ENCODE measurements around the gene OR56B1. TPM values are rescaled to one million over a fixed set of nuclear protein-coding genes. Genes with fewer than 3 reads are reported as not detected.

Gene OR56B1
- polyA plus RNA-seq, 3 donors, result 0.04 TPM; not detected in 2

DNA sequence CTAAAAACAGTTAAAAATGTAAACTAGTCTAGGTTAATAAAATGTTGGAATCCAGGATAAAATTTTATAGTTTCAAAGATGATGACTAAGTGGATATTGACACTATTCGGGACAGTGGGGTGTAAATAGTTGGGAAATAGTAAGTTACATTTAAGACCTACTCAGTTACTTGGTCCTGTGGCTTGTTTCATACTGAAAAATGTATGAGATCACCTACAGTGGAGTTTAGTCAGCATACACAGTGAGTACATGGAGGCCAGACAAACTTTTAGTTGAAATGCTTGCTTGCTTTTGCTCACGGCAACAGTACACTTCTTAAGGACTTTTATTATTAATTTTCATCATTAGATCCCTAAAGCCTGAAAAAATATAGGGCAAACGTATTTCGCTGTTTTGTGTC lies 30.6 kb upstream of the OR56B1 start:
- TF ChIP-seq, protein P1, sequence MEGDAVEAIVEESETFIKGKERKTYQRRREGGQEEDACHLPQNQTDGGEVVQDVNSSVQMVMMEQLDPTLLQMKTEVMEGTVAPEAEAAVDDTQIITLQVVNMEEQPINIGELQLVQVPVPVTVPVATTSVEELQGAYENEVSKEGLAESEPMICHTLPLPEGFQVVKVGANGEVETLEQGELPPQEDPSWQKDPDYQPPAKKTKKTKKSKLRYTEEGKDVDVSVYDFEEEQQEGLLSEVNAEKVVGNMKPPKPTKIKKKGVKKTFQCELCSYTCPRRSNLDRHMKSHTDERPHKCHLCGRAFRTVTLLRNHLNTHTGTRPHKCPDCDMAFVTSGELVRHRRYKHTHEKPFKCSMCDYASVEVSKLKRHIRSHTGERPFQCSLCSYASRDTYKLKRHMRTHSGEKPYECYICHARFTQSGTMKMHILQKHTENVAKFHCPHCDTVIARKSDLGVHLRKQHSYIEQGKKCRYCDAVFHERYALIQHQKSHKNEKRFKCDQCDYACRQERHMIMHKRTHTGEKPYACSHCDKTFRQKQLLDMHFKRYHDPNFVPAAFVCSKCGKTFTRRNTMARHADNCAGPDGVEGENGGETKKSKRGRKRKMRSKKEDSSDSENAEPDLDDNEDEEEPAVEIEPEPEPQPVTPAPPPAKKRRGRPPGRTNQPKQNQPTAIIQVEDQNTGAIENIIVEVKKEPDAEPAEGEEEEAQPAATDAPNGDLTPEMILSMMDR (IDR thresholded peaks at IDR 0.05), result no peak
- no peaks in the 10 kb centered on the region for H3K9me3 ChIP-seq (replicated peaks in 1 of 2; ENCODE audit: control insufficient read depth in 1 of 2, insufficient read depth in 1 of 2, low read length in 2 of 2)
- no peak overlapping the region for H3K4me2 ChIP-seq (replicated peaks; ENCODE audit: extremely low read depth, low read length, poor library complexity, severe bottlenecking)
- 100% methylated on average over 1 of the region's 4 CpGs for WGBS (ENCODE audit: insufficient coverage)
- H3K27ac ChIP-seq (ENCODE audit: low read depth in 1 of 2, low read length in 2 of 2), result no peak overlapping the region
- H3K36me3 ChIP-seq (replicated peaks in 1 of 2; ENCODE audit: control insufficient read depth in 1 of 2, insufficient read depth in 2 of 2, low read length in 2 of 2), result peaks cover 73 to 82% of the 10 kb centered on the region in 2 donors
- DNase-seq, result no peak
- no peak overlapping the region for H3K4me3 ChIP-seq (replicated peaks in 1 of 3; ENCODE audit: low read depth in 2 of 3, low read length in 3 of 3)
- H4K20me1 ChIP-seq (ENCODE audit: insufficient read depth, low read length), result peaks cover 56% of the 10 kb centered on the region
- H3K4me1 Mint-ChIP-seq, result peaks cover 16% of the 10 kb centered on the region
- no peaks in the 10 kb centered on the region for H3K9me3 Mint-ChIP-seq
- H2AFZ ChIP-seq (ENCODE audit: insufficient read depth, low read depth, low read length, poor library complexity, severe bottlenecking), result no peak overlapping the region
- peaks cover 75 to 78% of the 10 kb centered on the region in 2 donors for H3K36me3 Mint-ChIP-seq
- H3K4me1 ChIP-seq (ENCODE audit: control insufficient read depth in 1 of 2, insufficient read depth in 2 of 2, low read length in 2 of 2), result peaks cover 2 to 10% of the 10 kb centered on the region in 2 donors
- peaks cover 31% of the 10 kb centered on the region for H3K79me2 ChIP-seq (ENCODE audit: insufficient read depth, low read length)
- no peak overlapping the region for H3K9ac ChIP-seq (ENCODE audit: insufficient read depth, low read length, poor library complexity, severe bottlenecking)
- no peak overlapping the region for H3K4me3 Mint-ChIP-seq
- intact Hi-C loops (cut with micrococcal nuclease), result no loop called here
- peak overlapping the region in 1 of 7 donors; percentile 47 for H3K27ac Mint-ChIP-seq
- H3K27me3 Mint-ChIP-seq (ENCODE audit: low read depth in 3 of 3), result peaks cover 0 to 2% (median 0%) of the 10 kb centered on the region in 3 donors
- H3K27me3 ChIP-seq (ENCODE audit: control insufficient read depth in 2 of 2, insufficient read depth in 2 of 2, low read length in 2 of 2), result no peaks in the 10 kb centered on the region

DNA sequence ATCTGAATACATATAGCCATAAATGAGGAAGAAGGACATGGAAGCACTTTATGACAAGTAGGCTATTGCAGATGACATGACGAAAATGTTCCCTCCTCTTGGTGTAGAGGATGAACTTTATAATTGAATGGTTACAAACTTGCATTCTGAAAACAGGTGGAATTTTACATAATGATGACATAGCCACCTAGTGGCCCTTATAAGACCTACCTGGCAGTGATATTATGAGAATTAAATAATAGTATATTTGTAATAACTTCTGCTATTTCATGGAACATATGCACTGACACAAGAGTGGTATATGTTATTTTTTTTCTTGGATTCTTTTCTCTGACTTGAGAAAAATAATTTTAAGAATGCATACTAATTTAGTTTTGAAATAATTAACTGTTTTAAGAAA lies 23.7 kb upstream of the OR56B1 start:
- no CpG with 5 or more reads among the region's 1 CpG for WGBS (ENCODE audit: insufficient coverage)
- H2AFZ ChIP-seq (ENCODE audit: insufficient read depth, low read depth, low read length, poor library complexity, severe bottlenecking), result no peak overlapping the region
- H3K36me3 Mint-ChIP-seq, result peaks cover 38 to 41% of the 10 kb centered on the region in 2 donors
- H3K27me3 ChIP-seq (ENCODE audit: control insufficient read depth in 2 of 2, insufficient read depth in 2 of 2, low read length in 2 of 2), result no peaks in the 10 kb centered on the region
- TF ChIP-seq, protein P1 (IDR thresholded peaks at IDR 0.05), result peak; percentile 13
- no peaks in the 10 kb centered on the region for H3K27me3 Mint-ChIP-seq (ENCODE audit: low read depth in 3 of 3)
- intact Hi-C loops (cut with micrococcal nuclease), result no loop called here
- DNase-seq, result no peak
- peaks cover 32 to 40% of the 10 kb centered on the region in 2 donors for H3K36me3 ChIP-seq (replicated peaks in 1 of 2; ENCODE audit: control insufficient read depth in 1 of 2, insufficient read depth in 2 of 2, low read length in 2 of 2)
- H3K27ac ChIP-seq (ENCODE audit: low read depth in 1 of 2, low read length in 2 of 2), result no peak overlapping the region
- H3K4me1 ChIP-seq (ENCODE audit: control insufficient read depth in 1 of 2, insufficient read depth in 2 of 2, low read length in 2 of 2), result no peaks in the 10 kb centered on the region
- H3K79me2 ChIP-seq (ENCODE audit: insufficient read depth, low read length), result no peaks in the 10 kb centered on the region
- no peaks in the 10 kb centered on the region for H3K9me3 ChIP-seq (replicated peaks in 1 of 2; ENCODE audit: control insufficient read depth in 1 of 2, insufficient read depth in 1 of 2, low read length in 2 of 2)
- peaks cover 20% of the 10 kb centered on the region for H4K20me1 ChIP-seq (ENCODE audit: insufficient read depth, low read length)
- no peak overlapping the region for H3K9ac ChIP-seq (ENCODE audit: insufficient read depth, low read length, poor library complexity, severe bottlenecking)
- H3K4me3 ChIP-seq (replicated peaks in 1 of 3; ENCODE audit: low read depth in 2 of 3, low read length in 3 of 3), result no peak overlapping the region
- peaks cover 2% of the 10 kb centered on the region for H3K4me1 Mint-ChIP-seq
- H3K4me3 Mint-ChIP-seq, result no peak overlapping the region
- H3K4me2 ChIP-seq (replicated peaks; ENCODE audit: extremely low read depth, low read length, poor library complexity, severe bottlenecking), result no peak overlapping the region
- H3K27ac Mint-ChIP-seq, result peak overlapping the region in 1 of 7 donors; percentile 54
- H3K9me3 Mint-ChIP-seq, result peaks cover 2 to 11% (median 6%) of the 10 kb centered on the region in 7 donors

Measured in CD14-positive monocyte (primary cell).